ACC112 (cell line): ENCODE data around the gene IL17F.

Experiments used
- H2AFZ ChIP-seq: fragments of 200-600 bp; sonication (generic); one replicate; pipeline ENCODE4 v1.6.0; 2017; ENCODE audit warnings: antibody characterized with exemption, low read length; ENCODE audit not compliant: unreplicated experiment
- H3K27ac ChIP-seq: fragments of 200-600 bp; sonication (generic); 2 replicates; pipeline ENCODE4 v1.5.1; 2014; ENCODE audit warnings: low read depth, mild to moderate bottlenecking, antibody characterized with exemption, low read length, moderate library complexity
- H3K27me3 ChIP-seq: fragments of 200-600 bp; sonication (generic); 2 replicates; pipeline ENCODE4 v1.6.1; 2014; ENCODE audit warnings: mild to moderate bottlenecking, antibody characterized with exemption, low read length, moderate library complexity, mixed read lengths; ENCODE audit not compliant: insufficient read depth
- H3K36me3 ChIP-seq: fragments of 200-600 bp; sonication (generic); 2 replicates; pipeline ENCODE4 v1.6.1; 2016; ENCODE audit warnings: mild to moderate bottlenecking, antibody characterized with exemption, low read length, moderate library complexity, mixed read lengths; ENCODE audit not compliant: insufficient read depth
- H3K4me1 ChIP-seq: fragments of 200-600 bp; sonication (generic); one replicate; pipeline ENCODE4 v1.6.1; 2016; ENCODE audit warnings: low read length, mixed read lengths; ENCODE audit not compliant: insufficient read depth, unreplicated experiment, control insufficient read depth
- H3K4me3 ChIP-seq: fragments of 200-600 bp; sonication (generic); 2 replicates; pipeline ENCODE4 v1.5.1; 2014; ENCODE audit warnings: mild to moderate bottlenecking, low read depth, low read length
- H3K79me2 ChIP-seq: fragments of 200-600 bp; sonication (generic); one replicate; pipeline ENCODE4 v1.6.0; 2016; ENCODE audit warnings: low read length; ENCODE audit not compliant: control insufficient read depth, unreplicated experiment, insufficient read depth

IL17F gene

GRCh38 chr6:52244400-52244799 is at the start of gene IL17F:
Gene IL17F, minus strand, starts transcription at chr6:52244500. Its CDS starts 71 bp downstream, at chr6:52244429.
- no peak within 1 kb of the TSS for H3K27ac ChIP-seq
- no peaks in the 10 kb centered on the region for H3K79me2 ChIP-seq
- peaks cover 6% of the 10 kb centered on the region for H3K4me1 ChIP-seq
- no peak within 1 kb of the TSS for H2AFZ ChIP-seq
- no peaks in the 10 kb centered on the region for H3K36me3 ChIP-seq
- H3K4me3 ChIP-seq, result no peak within 1 kb of the TSS
- H3K27me3 ChIP-seq, result peaks cover 55% of the 10 kb centered on the region

- Histone ChIP-seq H3K4me3 (no peak overlapping the region), H3K36me3 (no peaks in the 10 kb centered on the region), H3K27me3 (no peaks in the 10 kb centered on the region), H2AFZ (no peak overlapping the region), H3K4me1 (no peaks in the 10 kb centered on the region), H3K79me2 (no peaks in the 10 kb centered on the region), H3K27ac (no peak overlapping the region)
Observed at GRCh38 chr6:52293067-52293466, 48.8 kb upstream of the IL17F start.

GRCh38 chr6:52288841-52289240 is 44.5 kb upstream of the IL17F start:
- H3K4me3 ChIP-seq, result no peak overlapping the region
- H3K79me2 ChIP-seq, result peaks cover 5% of the 10 kb centered on the region
- no peak overlapping the region for H3K27ac ChIP-seq
- H3K27me3 ChIP-seq, result no peaks in the 10 kb centered on the region
- peaks cover 13% of the 10 kb centered on the region for H3K4me1 ChIP-seq
- no peaks in the 10 kb centered on the region for H3K36me3 ChIP-seq
- H2AFZ ChIP-seq, result no peak overlapping the region

GRCh38 chr6:52288216-52288615 is 43.9 kb upstream of the IL17F start:
- peaks cover 12% of the 10 kb centered on the region for H3K79me2 ChIP-seq
- H3K36me3 ChIP-seq, result no peaks in the 10 kb centered on the region
- H2AFZ ChIP-seq, result no peak overlapping the region
- H3K4me3 ChIP-seq, result no peak overlapping the region
- H3K27me3 ChIP-seq, result no peaks in the 10 kb centered on the region
- peaks cover 16% of the 10 kb centered on the region for H3K4me1 ChIP-seq
- H3K27ac ChIP-seq, result no peak overlapping the region

- H3K36me3 ChIP-seq, result peaks cover 8% of the 10 kb centered on the region; the same call in 1 of the 2 replicates
- no peaks in the 10 kb centered on the region for H3K27me3 ChIP-seq
- H3K4me3 ChIP-seq, result peak overlapping the region; percentile 89; the same call in 1 of the 2 replicates
- H3K4me1 ChIP-seq, result peaks cover 26% of the 10 kb centered on the region
- H3K27ac ChIP-seq, result no peak overlapping the region
- H3K79me2 ChIP-seq, result peaks cover 22% of the 10 kb centered on the region
- peak overlapping the region; percentile 85 for H2AFZ ChIP-seq
Observed at GRCh38 chr6:52286798-52287432, 42.6 kb upstream of the IL17F start.

- H3K36me3 ChIP-seq, result peaks cover 18% of the 10 kb centered on the region
- H2AFZ ChIP-seq, result peak overlapping the region; percentile 85
- peaks cover 26% of the 10 kb centered on the region for H3K4me1 ChIP-seq
- H3K27ac ChIP-seq, result peak overlapping the region; percentile 54
- peak overlapping the region; percentile 89 for H3K4me3 ChIP-seq
- H3K79me2 ChIP-seq, result peaks cover 24% of the 10 kb centered on the region
- H3K27me3 ChIP-seq, result no peaks in the 10 kb centered on the region
Observed at GRCh38 chr6:52285177-52286068, 41.1 kb upstream of the IL17F start.

GRCh38 chr6:52284460-52285176 is 40.3 kb upstream of the IL17F start, which contains the start of gene MCM3:
Gene MCM3, minus strand, starts transcription at chr6:52284742. Its CDS starts 68 bp downstream, at chr6:52284674.
- Histone ChIP-seq H3K36me3 (peaks cover 21% of the 10 kb centered on the region), H3K27ac (peak within 1 kb of the TSS; percentile 58), H3K4me3 (peak within 1 kb of the TSS; percentile 89), H2AFZ (peak within 1 kb of the TSS; percentile 85), H3K79me2 (peaks cover 30% of the 10 kb centered on the region), H3K27me3 (no peaks in the 10 kb centered on the region), H3K4me1 (peaks cover 26% of the 10 kb centered on the region)

GRCh38 chr6:52284131-52284459 is 39.8 kb upstream of the IL17F start:
- H3K4me3 ChIP-seq, result peak overlapping the region; percentile 89
- peaks cover 34% of the 10 kb centered on the region for H3K79me2 ChIP-seq
- no peaks in the 10 kb centered on the region for H3K27me3 ChIP-seq
- peaks cover 26% of the 10 kb centered on the region for H3K36me3 ChIP-seq
- H3K27ac ChIP-seq, result peak overlapping the region; percentile 58
- H3K4me1 ChIP-seq, result peaks cover 26% of the 10 kb centered on the region
- peak overlapping the region; percentile 53 for H2AFZ ChIP-seq

- H3K27ac ChIP-seq, result no peak overlapping the region
- peaks cover 34% of the 10 kb centered on the region for H3K79me2 ChIP-seq
- H3K36me3 ChIP-seq, result peaks cover 33% of the 10 kb centered on the region
- no peaks in the 10 kb centered on the region for H3K27me3 ChIP-seq
- peak overlapping the region; percentile 89 for H3K4me3 ChIP-seq
- H2AFZ ChIP-seq, result no peak overlapping the region
- peaks cover 26% of the 10 kb centered on the region for H3K4me1 ChIP-seq
Observed at GRCh38 chr6:52283111-52283510, 38.8 kb upstream of the IL17F start.

- Histone ChIP-seq H3K4me3 (no peak overlapping the region), H3K4me1 (no peaks in the 10 kb centered on the region), H3K27me3 (no peaks in the 10 kb centered on the region), H3K27ac (no peak overlapping the region), H3K36me3 (peaks cover 60% of the 10 kb centered on the region), H3K79me2 (peaks cover 10% of the 10 kb centered on the region), H2AFZ (no peak overlapping the region)
Observed at GRCh38 chr6:52276130-52276529, 31.8 kb upstream of the IL17F start.
